HG03521 (cell line): Measurements from ENCODE around the gene INPP4B.
"Not testable (repeated sequence)": the region's sequence is repeated elsewhere in the genome, so short reads cannot be mapped to it uniquely, and the experiment has no call there.

Experiments used
- ATAC-seq: cut with Tn5 transposase; IDR thresholded peaks from one replicate; pipeline ENCODE4 v1.9.1; 2021; ENCODE audit warnings: mild to moderate bottlenecking, moderate library complexity; ENCODE audit not compliant: unreplicated experiment

INPP4B gene

DNA sequence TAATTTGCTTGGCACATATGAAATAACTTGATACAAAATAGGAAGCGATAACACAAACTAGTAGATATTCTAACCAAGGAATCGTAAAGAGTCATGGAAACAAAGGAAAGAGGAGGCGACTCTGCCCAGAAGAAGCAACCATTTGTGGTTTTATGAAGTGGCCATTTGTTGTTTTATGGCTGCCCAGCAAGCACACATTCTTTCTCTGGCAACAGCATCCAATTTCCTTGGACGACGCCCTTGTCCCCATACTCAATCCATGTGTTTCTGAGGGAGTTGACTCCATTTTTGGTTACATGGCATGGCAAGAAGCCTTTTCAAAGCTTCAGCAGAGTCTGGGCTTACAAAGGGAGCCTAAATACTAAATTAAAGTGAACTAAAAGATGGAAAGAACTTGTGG is 295.1 kb downstream of the INPP4B start:
- no peak for ATAC-seq

DNA sequence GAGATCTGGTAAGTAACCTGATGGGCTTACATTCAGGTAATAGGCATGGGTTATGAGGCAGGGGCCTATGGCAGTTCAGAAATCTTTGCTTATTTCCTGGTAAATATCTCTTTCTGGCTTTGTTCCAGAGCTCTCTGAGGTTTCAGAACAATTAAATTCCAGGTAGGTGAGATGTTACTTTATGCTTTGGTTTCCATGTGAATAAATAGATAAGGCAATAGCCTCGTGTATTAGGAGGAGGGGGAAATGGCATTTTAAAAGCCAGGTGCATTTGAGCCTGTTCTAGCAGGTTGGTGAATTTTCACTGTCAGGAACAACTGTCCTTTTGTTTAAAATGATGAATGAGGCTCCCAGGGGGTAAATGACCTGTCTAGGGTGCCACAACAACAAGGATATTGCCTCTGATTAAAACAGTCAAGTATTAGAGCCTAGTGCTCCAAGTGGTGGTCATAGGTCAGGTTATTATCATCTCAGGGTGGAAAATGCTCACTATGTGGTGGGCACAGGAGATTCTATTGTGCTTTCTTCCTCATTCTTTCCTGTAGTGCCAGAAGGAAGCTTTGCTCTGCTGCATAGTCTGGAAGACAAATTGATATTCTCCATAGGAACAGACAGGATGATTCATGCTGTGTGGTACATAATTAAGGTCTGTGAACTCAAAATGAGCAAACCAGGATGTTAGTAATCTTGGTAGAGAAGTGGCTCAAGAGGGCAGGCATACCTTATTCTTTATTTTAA is 296.2 kb downstream of the INPP4B start:
- no peak for ATAC-seq

GRCh38 chr4:142549248-142549647 is 296.9 kb downstream of the INPP4B start:
- ATAC-seq, result no peak

DNA sequence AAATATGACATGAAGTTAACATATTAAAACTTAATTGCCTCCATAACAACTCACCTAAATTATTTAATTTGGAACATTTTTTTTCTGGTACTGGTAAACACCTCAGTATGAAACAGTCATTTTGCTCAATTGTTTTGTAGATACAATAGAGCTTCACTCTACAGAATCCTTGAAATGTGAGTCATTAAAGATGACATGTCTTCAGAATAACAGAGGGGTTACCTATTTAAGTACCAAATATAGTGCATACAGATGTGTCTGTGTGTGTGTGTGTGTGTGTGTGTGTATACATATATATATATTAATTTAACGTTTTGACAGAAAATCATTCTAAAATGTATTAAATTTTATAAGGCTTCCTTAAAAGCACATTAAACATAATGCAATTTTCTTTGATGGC is 297.6 kb downstream of the INPP4B start:
- ATAC-seq, result no peak

DNA sequence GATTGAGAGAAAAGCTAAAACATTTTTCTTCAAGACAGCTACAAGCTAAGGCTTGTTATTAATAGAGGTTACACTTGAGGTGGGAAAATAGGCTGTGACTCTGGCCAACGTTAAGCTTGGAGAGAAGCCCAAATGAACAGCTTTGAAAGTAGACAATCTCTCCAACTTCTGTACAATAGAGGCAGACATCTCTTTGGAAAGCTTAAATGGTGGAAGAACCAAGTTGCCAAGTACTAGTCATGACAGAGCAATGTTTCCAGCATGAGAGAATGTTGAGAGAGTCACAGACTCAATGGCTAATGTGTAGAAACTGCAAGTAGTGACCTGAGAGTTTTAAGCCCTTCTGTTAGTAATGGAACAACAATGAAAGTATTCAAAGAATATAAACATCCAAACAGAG is 298.1 kb downstream of the INPP4B start:
- no peak for ATAC-seq

DNA sequence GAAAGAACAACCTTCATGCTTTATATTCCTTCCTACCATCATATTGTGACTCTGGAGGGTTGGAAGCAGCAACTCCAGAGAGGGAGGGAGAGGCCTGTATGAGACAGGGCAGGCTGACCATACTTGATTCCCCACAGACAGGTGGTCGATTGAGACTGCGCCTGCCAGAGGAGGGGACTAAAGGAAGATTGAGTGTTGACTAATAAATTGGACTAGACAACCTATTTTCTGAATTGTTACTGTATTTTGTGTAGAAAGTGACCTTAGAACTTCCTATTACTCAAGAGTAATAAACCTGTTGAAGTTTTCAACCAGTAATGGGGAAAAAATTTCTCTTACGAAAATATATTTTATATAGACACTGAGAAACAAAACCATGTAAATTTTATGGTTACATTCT is 301.5 kb downstream of the INPP4B start:
- ATAC-seq, result no peak

GRCh38 chr4:142544039-142544438 is 302.1 kb downstream of the INPP4B start:
- ATAC-seq, result no peak

DNA sequence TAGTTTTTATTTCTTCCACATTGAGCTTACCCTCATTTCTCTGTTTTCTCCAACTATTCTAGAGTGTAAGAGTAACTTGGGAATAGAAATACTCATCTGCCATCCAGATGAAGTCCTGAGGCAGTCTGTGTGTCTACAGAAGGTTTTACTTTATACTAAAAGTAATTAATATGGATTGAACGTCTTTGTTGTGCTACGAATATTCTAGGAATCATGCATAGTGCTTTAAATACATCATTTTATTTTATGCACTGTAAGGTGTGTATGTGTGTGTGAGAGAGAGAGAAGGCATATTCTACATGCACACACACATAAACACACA is 305.7 kb downstream of the INPP4B start:
- ATAC-seq, result no peak

DNA sequence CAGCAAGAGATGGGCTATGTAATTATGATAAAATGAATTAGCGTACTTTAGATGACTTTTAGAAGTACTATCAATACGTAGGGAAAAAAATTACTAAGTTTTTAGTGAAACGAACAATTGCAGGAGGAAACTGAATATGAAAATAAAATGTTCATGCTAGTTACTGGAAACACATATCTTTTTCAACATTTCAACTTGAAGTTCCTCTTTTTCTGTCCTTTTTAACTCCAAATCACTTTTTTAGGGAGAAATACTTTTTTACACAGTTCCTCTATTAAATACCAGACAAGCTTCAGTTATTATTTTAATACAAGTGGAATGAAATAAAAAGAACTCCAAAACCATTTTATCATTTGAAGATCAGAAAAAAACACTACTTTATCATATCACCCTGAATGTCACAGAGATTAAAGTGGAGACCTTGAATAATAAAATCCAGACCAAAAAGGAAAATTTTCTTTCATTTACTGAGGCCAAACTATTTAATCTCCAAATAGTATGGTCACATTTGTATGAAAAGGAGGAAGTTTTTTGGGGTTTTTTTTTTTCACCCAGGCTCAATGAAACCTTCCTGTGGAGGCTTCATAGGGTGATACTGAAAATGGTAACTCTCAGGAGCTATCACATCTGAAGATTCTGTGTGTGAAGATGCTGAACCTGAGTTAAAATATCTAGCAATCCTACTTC is 306.2 kb downstream of the INPP4B start:
- ATAC-seq, result no peak

DNA sequence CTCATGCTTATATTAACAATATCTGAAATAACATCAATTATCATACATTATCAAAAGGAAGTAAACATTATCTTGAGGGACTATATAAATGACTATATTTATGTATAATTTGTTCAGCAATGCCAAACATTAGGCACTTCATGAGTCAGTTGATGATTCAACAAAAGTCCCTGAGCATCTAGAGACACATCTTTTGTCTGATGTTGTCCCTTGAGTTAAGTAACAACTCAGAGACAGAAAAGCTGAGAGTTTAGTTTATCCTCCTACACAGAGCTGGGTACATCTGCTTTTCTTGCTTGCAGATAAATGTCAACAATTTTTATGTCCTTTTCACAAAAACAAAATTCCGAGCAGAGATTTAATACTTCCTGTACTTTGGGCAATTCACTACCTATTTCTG is 311.1 kb downstream of the INPP4B start:
- ATAC-seq, result no peak

DNA sequence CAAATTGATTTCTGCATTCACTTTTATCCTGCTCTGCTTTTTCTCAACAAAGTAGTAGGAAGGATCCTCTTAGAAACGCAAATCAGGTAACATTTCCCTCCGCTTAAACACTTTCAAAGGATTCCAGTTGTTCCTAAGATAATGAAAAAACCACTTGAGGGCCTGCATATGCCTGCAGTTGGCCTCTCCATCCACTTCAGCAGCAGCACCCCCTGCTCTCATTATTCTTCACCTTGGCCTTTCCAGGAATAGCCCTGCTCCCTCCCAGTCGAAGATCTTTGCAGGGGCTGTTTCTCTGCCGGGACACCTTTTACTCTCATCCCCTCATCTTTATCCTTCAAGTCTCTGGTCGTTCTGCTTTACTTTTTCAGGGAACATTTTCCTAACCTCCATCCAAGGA is 314.0 kb downstream of the INPP4B start:
- ATAC-seq, result no peak

DNA sequence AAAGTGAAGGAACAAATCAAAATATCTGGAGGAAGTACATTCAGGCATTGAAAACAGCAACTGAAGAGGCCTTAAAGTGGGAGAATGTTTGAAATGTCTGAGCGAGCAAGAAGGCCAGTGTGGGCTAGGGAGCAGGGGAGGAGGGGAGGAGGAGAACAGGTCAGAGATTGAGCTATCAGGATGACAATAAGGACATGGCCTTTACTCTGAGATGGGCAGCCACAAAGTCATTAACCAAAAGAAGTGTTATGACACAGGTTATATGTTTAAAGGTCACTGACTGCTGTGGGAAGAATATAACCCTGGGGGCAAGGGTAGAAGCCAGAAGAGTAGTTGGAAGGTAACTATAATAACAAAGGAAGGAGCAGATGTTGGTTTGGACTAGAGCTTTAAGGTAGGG is 315.4 kb downstream of the INPP4B start:
- ATAC-seq, result no peak

DNA sequence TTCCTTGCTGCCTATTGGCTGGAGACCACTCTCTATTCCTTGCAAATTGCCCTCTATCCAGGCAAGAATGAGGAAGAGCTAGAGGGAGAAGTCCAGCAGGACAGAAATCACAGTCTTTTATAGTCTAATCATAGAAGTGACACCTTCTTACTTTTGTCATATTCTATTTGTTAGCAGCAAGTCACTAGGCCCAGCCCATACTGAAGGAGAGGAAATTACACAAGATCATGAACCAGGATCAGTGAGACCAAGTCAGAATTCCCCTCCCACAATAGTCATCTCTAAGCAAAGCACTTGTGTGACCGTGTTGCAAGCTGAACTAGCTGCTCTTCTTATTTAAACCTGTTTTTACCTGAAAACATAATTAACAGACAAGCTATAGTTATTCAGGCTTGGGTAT is 317.7 kb downstream of the INPP4B start:
- ATAC-seq, result no peak

DNA sequence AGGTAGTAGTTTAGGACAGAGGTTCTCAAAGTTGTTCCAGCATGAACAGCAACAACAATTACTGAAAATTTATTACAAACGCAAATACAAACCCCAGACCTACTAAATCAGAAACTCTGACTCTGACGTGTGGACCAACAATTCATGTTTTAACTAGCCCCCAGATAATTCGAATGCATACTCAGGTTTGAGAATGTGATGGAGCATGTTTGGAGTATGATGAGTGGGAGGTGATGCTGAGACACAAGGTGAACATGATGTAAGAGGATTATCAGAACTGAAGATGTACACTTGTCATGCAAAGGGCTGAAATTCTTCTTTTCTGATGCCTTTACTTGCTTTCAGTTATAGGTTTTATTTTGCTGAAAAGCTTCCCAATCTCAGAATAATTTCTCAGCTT is 323.0 kb downstream of the INPP4B start:
- ATAC-seq, result no peak

- ATAC-seq, result no peak
Measured at GRCh38 chr4:142519342-142519741, 326.8 kb downstream of the INPP4B start.

- ATAC-seq, result no peak
Measured at GRCh38 chr4:142516686-142517526, 329.2 kb downstream of the INPP4B start.

- no peak for ATAC-seq
Measured at GRCh38 chr4:142512161-142512560, 333.9 kb downstream of the INPP4B start.

GRCh38 chr4:142509881-142510280 is 336.2 kb downstream of the INPP4B start:
- ATAC-seq, result no peak

DNA sequence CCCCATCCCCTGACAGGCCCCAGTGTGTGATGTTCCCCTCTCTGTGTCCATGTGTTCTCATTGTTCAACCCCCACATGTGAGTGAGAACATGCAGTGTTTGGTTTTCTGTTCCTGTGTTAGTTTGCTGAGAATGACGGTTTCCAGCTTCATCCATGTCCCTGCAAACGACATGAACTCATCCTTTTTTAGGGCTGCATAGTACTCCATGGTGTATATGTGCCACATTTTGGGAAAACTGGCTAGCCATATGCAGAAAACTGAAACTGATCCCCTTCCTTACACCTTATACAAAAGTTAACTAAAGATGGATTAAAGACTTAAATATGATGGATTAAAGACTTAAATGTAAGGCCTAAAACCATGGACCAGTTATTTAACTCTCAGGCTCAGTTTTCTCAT is 336.7 kb downstream of the INPP4B start:
- ATAC-seq, result not testable (repeated sequence)

DNA sequence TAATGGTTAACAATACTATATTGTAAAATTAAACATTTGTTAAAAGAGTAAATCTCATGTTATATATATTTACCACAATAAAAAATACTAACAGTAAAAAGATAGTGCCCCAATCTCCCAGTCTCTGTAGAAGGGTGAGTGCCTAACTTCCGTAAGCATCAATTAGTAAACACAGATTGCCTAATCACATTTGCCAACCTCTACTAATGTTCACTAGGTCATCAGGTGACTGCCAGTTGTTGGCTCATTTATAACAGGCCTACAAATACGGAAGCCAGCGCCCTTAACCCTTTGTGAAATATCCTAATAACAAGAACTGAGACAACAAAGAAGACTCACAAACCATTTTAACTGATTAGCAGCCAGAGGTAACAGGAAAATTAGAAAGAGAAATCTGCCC is 345.1 kb downstream of the INPP4B start:
- ATAC-seq, result no peak

DNA sequence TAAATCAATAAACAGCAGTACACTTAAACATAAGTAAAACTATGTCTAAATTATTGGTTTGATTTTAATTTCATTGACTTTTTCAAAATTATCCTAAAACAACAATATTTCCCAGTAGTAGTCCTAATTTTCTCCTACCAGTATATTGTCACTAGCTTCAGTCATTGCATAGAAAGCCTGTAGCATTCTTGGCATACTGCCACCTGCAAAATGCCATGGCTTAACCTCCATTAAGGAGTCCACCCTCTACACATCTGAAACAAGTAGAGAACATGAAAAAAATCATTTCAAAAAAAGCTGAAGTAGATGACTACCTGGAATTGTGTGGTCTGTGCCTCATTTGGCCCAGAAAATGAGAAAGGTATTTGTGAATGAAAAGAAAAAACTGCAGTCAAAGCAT is 348.5 kb downstream of the INPP4B start:
- ATAC-seq, result no peak
